Measurements from ENCODE around the gene TUBGCP6.

TUBGCP6 gene

GRCh38 chr22:50179937-50180726, 64.7 kb downstream of the TUBGCP6 start:
- Histone ChIP-seq H3K36me3 (ENCODE audit: control insufficient read depth in 1 of 2, insufficient read depth in 2 of 2, low read length in 2 of 2) (no peaks in the 10 kb centered on the region), H3K9me3 (ENCODE audit: control insufficient read depth in 1 of 2, low read length in 2 of 2) (no peaks in the 10 kb centered on the region), H3K4me3 (ENCODE audit: low read depth in 1 of 2, low read length in 2 of 2) (no peak overlapping the region), H3K27ac (ENCODE audit: low read depth, low read length) (no peak overlapping the region), H3K4me1 (ENCODE audit: control insufficient read depth in 1 of 2, insufficient read depth in 2 of 2, low read length in 2 of 2) (peaks cover 6 to 16% of the 10 kb centered on the region in 2 donors), H3K27me3 (ENCODE audit: control insufficient read depth in 1 of 2, insufficient read depth in 2 of 2, low read length in 2 of 2) (peaks cover 0 to 7% of the 10 kb centered on the region in 2 donors), H3K9ac (ENCODE audit: low read depth in 1 of 2, low read length in 2 of 2) (no peak overlapping the region)

GRCh38 chr22:50178871-50179869, 65.7 kb downstream of the TUBGCP6 start:
- Histone ChIP-seq H3K36me3 (ENCODE audit: control insufficient read depth in 1 of 2, insufficient read depth in 2 of 2, low read length in 2 of 2) (no peaks in the 10 kb centered on the region), H3K9ac (ENCODE audit: low read depth in 1 of 2, low read length in 2 of 2) (no peak overlapping the region), H3K9me3 (ENCODE audit: control insufficient read depth in 1 of 2, low read length in 2 of 2) (no peaks in the 10 kb centered on the region), H3K27ac (ENCODE audit: low read depth, low read length) (no peak overlapping the region), H3K27me3 (ENCODE audit: control insufficient read depth in 1 of 2, insufficient read depth in 2 of 2, low read length in 2 of 2) (peaks cover 0 to 7% of the 10 kb centered on the region in 2 donors), H3K4me1 (ENCODE audit: control insufficient read depth in 1 of 2, insufficient read depth in 2 of 2, low read length in 2 of 2) (peaks cover 4 to 10% of the 10 kb centered on the region in 2 donors), H3K4me3 (ENCODE audit: low read depth in 1 of 2, low read length in 2 of 2) (no peak overlapping the region)

- Histone ChIP-seq H3K27ac (ENCODE audit: low read depth, low read length) (no peak overlapping the region), H3K9ac (ENCODE audit: low read depth in 1 of 2, low read length in 2 of 2) (no peak overlapping the region), H3K4me1 (ENCODE audit: control insufficient read depth in 1 of 2, insufficient read depth in 2 of 2, low read length in 2 of 2) (peaks cover 4 to 6% of the 10 kb centered on the region in 2 donors), H3K36me3 (ENCODE audit: control insufficient read depth in 1 of 2, insufficient read depth in 2 of 2, low read length in 2 of 2) (no peaks in the 10 kb centered on the region), H3K27me3 (ENCODE audit: control insufficient read depth in 1 of 2, insufficient read depth in 2 of 2, low read length in 2 of 2) (peaks cover 0 to 7% of the 10 kb centered on the region in 2 donors), H3K9me3 (ENCODE audit: control insufficient read depth in 1 of 2, low read length in 2 of 2) (no peaks in the 10 kb centered on the region), H3K4me3 (ENCODE audit: low read depth in 1 of 2, low read length in 2 of 2) (no peak overlapping the region)
Measured at GRCh38 chr22:50178471-50178864, 66.4 kb downstream of the TUBGCP6 start.

GRCh38 chr22:50177537-50178470, 67.0 kb downstream of the TUBGCP6 start:
- no peaks in the 10 kb centered on the region for H3K9me3 ChIP-seq (ENCODE audit: control insufficient read depth in 1 of 2, low read length in 2 of 2)
- H3K4me1 ChIP-seq (ENCODE audit: control insufficient read depth in 1 of 2, insufficient read depth in 2 of 2, low read length in 2 of 2) = peaks cover 4 to 6% of the 10 kb centered on the region in 2 donors
- H3K4me3 ChIP-seq (ENCODE audit: low read depth in 1 of 2, low read length in 2 of 2) = no peak overlapping the region
- no peaks in the 10 kb centered on the region for H3K36me3 ChIP-seq (ENCODE audit: control insufficient read depth in 1 of 2, insufficient read depth in 2 of 2, low read length in 2 of 2)
- H3K27me3 ChIP-seq (ENCODE audit: control insufficient read depth in 1 of 2, insufficient read depth in 2 of 2, low read length in 2 of 2) = peaks cover 0 to 7% of the 10 kb centered on the region in 2 donors
- H3K27ac ChIP-seq (ENCODE audit: low read depth, low read length) = no peak overlapping the region
- no peak overlapping the region for H3K9ac ChIP-seq (ENCODE audit: low read depth in 1 of 2, low read length in 2 of 2)

GRCh38 chr22:50176850-50177536, 67.8 kb downstream of the TUBGCP6 start:
- H3K27me3 ChIP-seq (ENCODE audit: control insufficient read depth in 1 of 2, insufficient read depth in 2 of 2, low read length in 2 of 2) = peaks cover 0 to 7% of the 10 kb centered on the region in 2 donors

GRCh38 chr22:50175921-50176849, 68.6 kb downstream of the TUBGCP6 start:
- H3K27ac ChIP-seq (ENCODE audit: low read depth, low read length) = no peak overlapping the region
- no peak overlapping the region for H3K4me3 ChIP-seq (ENCODE audit: low read depth in 1 of 2, low read length in 2 of 2)
- H3K27me3 ChIP-seq (ENCODE audit: control insufficient read depth in 1 of 2, insufficient read depth in 2 of 2, low read length in 2 of 2) = peaks cover 7% of the 10 kb centered on the region in 2 donors
- peaks cover 4 to 13% of the 10 kb centered on the region in 2 donors for H3K4me1 ChIP-seq (ENCODE audit: control insufficient read depth in 1 of 2, insufficient read depth in 2 of 2, low read length in 2 of 2)
- H3K9me3 ChIP-seq (ENCODE audit: control insufficient read depth in 1 of 2, low read length in 2 of 2) = no peaks in the 10 kb centered on the region
- H3K9ac ChIP-seq (ENCODE audit: low read depth in 1 of 2, low read length in 2 of 2) = no peak overlapping the region
- no peaks in the 10 kb centered on the region for H3K36me3 ChIP-seq (ENCODE audit: control insufficient read depth in 1 of 2, insufficient read depth in 2 of 2, low read length in 2 of 2)

More at GRCh38 chr22:50176850-50177536, 67.8 kb downstream of the TUBGCP6 start:
- H3K36me3 ChIP-seq (ENCODE audit: control insufficient read depth in 1 of 2, insufficient read depth in 2 of 2, low read length in 2 of 2) = no peaks in the 10 kb centered on the region
- H3K9me3 ChIP-seq (ENCODE audit: control insufficient read depth in 1 of 2, low read length in 2 of 2) = no peaks in the 10 kb centered on the region
- no peak overlapping the region for H3K27ac ChIP-seq (ENCODE audit: low read depth, low read length)
- H3K4me1 ChIP-seq (ENCODE audit: control insufficient read depth in 1 of 2, insufficient read depth in 2 of 2, low read length in 2 of 2) = peaks cover 4 to 8% of the 10 kb centered on the region in 2 donors
- no peak overlapping the region for H3K9ac ChIP-seq (ENCODE audit: low read depth in 1 of 2, low read length in 2 of 2)
- no peak overlapping the region for H3K4me3 ChIP-seq (ENCODE audit: low read depth in 1 of 2, low read length in 2 of 2)

GRCh38 chr22:50175191-50175461, 69.7 kb downstream of the TUBGCP6 start:
- Histone ChIP-seq H3K36me3 (ENCODE audit: control insufficient read depth in 1 of 2, insufficient read depth in 2 of 2, low read length in 2 of 2) (no peaks in the 10 kb centered on the region), H3K9me3 (ENCODE audit: control insufficient read depth in 1 of 2, low read length in 2 of 2) (no peaks in the 10 kb centered on the region), H3K4me1 (ENCODE audit: control insufficient read depth in 1 of 2, insufficient read depth in 2 of 2, low read length in 2 of 2) (peaks cover 4 to 13% of the 10 kb centered on the region in 2 donors), H3K4me3 (ENCODE audit: low read depth in 1 of 2, low read length in 2 of 2) (no peak overlapping the region), H3K27me3 (ENCODE audit: control insufficient read depth in 1 of 2, insufficient read depth in 2 of 2, low read length in 2 of 2) (peaks cover 7 to 14% of the 10 kb centered on the region in 2 donors), H3K27ac (ENCODE audit: low read depth, low read length) (no peak overlapping the region), H3K9ac (ENCODE audit: low read depth in 1 of 2, low read length in 2 of 2) (no peak overlapping the region)

GRCh38 chr22:50174382-50175190, 70.2 kb downstream of the TUBGCP6 start:
- Histone ChIP-seq H3K27ac (ENCODE audit: low read depth, low read length) (no peak overlapping the region), H3K36me3 (ENCODE audit: control insufficient read depth in 1 of 2, insufficient read depth in 2 of 2, low read length in 2 of 2) (no peaks in the 10 kb centered on the region), H3K9ac (ENCODE audit: low read depth in 1 of 2, low read length in 2 of 2) (no peak overlapping the region), H3K4me1 (ENCODE audit: control insufficient read depth in 1 of 2, insufficient read depth in 2 of 2, low read length in 2 of 2) (peaks cover 1 to 8% of the 10 kb centered on the region in 2 donors), H3K4me3 (ENCODE audit: low read depth in 1 of 2, low read length in 2 of 2) (no peak overlapping the region), H3K27me3 (ENCODE audit: control insufficient read depth in 1 of 2, insufficient read depth in 2 of 2, low read length in 2 of 2) (peaks cover 7 to 14% of the 10 kb centered on the region in 2 donors), H3K9me3 (ENCODE audit: control insufficient read depth in 1 of 2, low read length in 2 of 2) (no peaks in the 10 kb centered on the region)

Data from duodenal mucosa (tissue), 2 donors.